ENCODE measurements around the gene KLHL15.

GRCh38 chrX:23937100-23937499, 89.9 kb downstream of the KLHL15 start:
- TF ChIP-seq CTCF (conservative IDR thresholded peaks at IDR 0.05; ENCODE audit: low read length) (no peak), EZH2phosphoT487 (IDR thresholded peaks at IDR 0.05; ENCODE audit: borderline replicate concordance) (no peak)

All from Loucy (cell line).